ENCODE measurements around the gene GAS2. TPM values are rescaled to one million over a fixed set of nuclear protein-coding genes. Genes with fewer than 3 reads are reported as not detected.
A peak's percentile ranks its signal among the peaks of the same experiment; 100 is the strongest.

GAS2 gene
- total and polyA plus RNA-seq, 9 of the 15 experiments (the other 6 are each of a cell fraction or from before 2014, with no cell fraction given): 0.77 to 1.9 (median 1.1) TPM

- no peak overlapping the region for H3K4me3 ChIP-seq
- WGBS (ENCODE audit: insufficient coverage, low coverage, missing lambda C conversion rate): 0% methylated on average over 1 of the region's 1 CpG
- CTCF ChIA-PET (ENCODE audit: low intra/inter-chr PET ratio): no interaction called here
- no peak overlapping the region for H3K27ac ChIP-seq (ENCODE audit: extremely low read depth, low read depth, low read length)
- H3K27me3 ChIP-seq (ENCODE audit: control insufficient read depth in 2 of 2, insufficient read depth in 2 of 2, low read length in 2 of 2): no peaks in the 10 kb centered on the region
- no peak overlapping the region for H3K9ac ChIP-seq (ENCODE audit: insufficient read depth in 1 of 2, low read depth in 2 of 2, low read length in 2 of 2)
- no peaks in the 10 kb centered on the region for H3K79me2 ChIP-seq (ENCODE audit: control insufficient read depth, insufficient read depth, low read length)
- no peaks in the 10 kb centered on the region for H3K36me3 ChIP-seq (ENCODE audit: control insufficient read depth, insufficient read depth, low read length)
- H3K9me3 ChIP-seq (replicated peaks; ENCODE audit: control insufficient read depth, insufficient read depth, low read depth, low read length): no peaks in the 10 kb centered on the region
- DNase-seq (ENCODE audit: extremely low read depth in 1 of 4, low spot score in 3 of 4): no peak
- H3K4me2 ChIP-seq (ENCODE audit: insufficient read depth, low read length): no peak overlapping the region
- no peak overlapping the region for H2AFZ ChIP-seq (ENCODE audit: low read depth, low read length)
- TF ChIP-seq SRF (CRISPR knock-in tag; IDR thresholded peaks at IDR 0.05) (no peak), HMGN3 (IDR thresholded peaks at IDR 0.05; ENCODE audit: borderline replicate concordance, extremely low read depth, insufficient read length, low read depth, low read length) (no peak), RCOR1 (IDR thresholded peaks at IDR 0.05; ENCODE audit: borderline replicate concordance in 1 of 2, low read depth in 2 of 2, low read length in 2 of 2) (no peak), NFXL1 (CRISPR knock-in tag; IDR thresholded peaks at IDR 0.05) (no peak), GMEB1 (CRISPR knock-in tag; IDR thresholded peaks at IDR 0.05) (no peak), HNRNPK (IDR thresholded peaks at IDR 0.05; ENCODE audit: low read depth, low read length, poor library complexity, severe bottlenecking) (no peak), THRA (IDR thresholded peaks at IDR 0.05) (no peak), ZNF561 (CRISPR knock-in tag; conservative IDR thresholded peaks at IDR 0.05) (no peak), ZNF79 (CRISPR knock-in tag; IDR thresholded peaks at IDR 0.05; ENCODE audit: low read depth) (no peak), CBX3 (IDR thresholded peaks at IDR 0.05; ENCODE audit: borderline replicate concordance in 1 of 2, low read length in 2 of 2) (no peak), SMAD4 (CRISPR knock-in tag; conservative IDR thresholded peaks at IDR 0.05) (no peak), CSDE1 (IDR thresholded peaks at IDR 0.05) (no peak), ZBTB17 (CRISPR knock-in tag; IDR thresholded peaks at IDR 0.05) (no peak), C11orf30 (IDR thresholded peaks at IDR 0.05; ENCODE audit: low read depth) (peak; percentile 52; the same call in 1 of the 2 replicates), KLF13 (tag; IDR thresholded peaks at IDR 0.05; ENCODE audit: borderline replicate concordance, low read depth) (no peak), ZNF316 (IDR thresholded peaks at IDR 0.05) (peak; percentile 68)
- in situ Hi-C loops (cut with MboI): no loop called here
- intact Hi-C loops (cut with micrococcal nuclease): no loop called here
- FAIRE-seq: no peak
- no peaks in the 10 kb centered on the region for H4K20me1 ChIP-seq (replicated peaks; ENCODE audit: control insufficient read depth, insufficient read depth, low read length)
- ATAC-seq: no peak
- no TSS peak for BruUV-seq (replicated peaks)
- H3K9me1 ChIP-seq (ENCODE audit: control insufficient read depth, insufficient read depth, low read length): no peaks in the 10 kb centered on the region
- H3K4me1 ChIP-seq (replicated peaks in 1 of 2; ENCODE audit: control insufficient read depth in 2 of 2, insufficient read depth in 2 of 2, low read length in 2 of 2): no peaks in the 10 kb centered on the region
- POLR2A ChIA-PET: no interaction called here
These were observed 180.3 kb downstream of the GAS2 start for GRCh38 chr11:22846726-22847125.

Measured in K562 (cell line).